CD1c-positive myeloid dendritic cell (primary cell): ENCODE data around the gene IP6K2.
"Not testable (repeated sequence)": the region's sequence is repeated elsewhere in the genome, so short reads cannot be mapped to it uniquely, and the experiment has no call there.

Experiments used
- DNase-seq: peaks from one replicate; pipeline ENCODE4 v3.0.0-alpha.2; 2016; ENCODE audit errors: extremely low spot score

IP6K2 gene

DNA sequence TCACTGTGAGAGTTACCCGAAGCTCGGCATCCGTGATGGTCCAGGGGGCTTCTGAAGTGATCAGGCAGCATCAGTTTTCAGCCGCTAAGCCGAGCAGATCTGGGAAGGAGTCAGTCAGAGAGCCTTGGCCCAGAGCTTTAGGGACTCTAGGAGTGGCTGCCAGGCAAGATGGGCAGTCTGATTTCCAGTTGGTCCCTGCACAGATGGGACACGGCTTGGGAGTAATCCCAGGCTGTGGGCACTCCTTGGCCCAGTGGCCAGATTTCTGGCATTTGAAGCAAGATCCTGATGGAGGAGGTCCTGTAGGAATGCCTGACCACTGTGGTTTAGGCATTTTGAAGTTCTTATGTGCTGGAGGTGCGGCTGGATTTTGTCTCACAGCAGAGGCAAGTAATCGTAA is 10.5 kb upstream of the IP6K2 start:
- DNase-seq, result no peak

DNA sequence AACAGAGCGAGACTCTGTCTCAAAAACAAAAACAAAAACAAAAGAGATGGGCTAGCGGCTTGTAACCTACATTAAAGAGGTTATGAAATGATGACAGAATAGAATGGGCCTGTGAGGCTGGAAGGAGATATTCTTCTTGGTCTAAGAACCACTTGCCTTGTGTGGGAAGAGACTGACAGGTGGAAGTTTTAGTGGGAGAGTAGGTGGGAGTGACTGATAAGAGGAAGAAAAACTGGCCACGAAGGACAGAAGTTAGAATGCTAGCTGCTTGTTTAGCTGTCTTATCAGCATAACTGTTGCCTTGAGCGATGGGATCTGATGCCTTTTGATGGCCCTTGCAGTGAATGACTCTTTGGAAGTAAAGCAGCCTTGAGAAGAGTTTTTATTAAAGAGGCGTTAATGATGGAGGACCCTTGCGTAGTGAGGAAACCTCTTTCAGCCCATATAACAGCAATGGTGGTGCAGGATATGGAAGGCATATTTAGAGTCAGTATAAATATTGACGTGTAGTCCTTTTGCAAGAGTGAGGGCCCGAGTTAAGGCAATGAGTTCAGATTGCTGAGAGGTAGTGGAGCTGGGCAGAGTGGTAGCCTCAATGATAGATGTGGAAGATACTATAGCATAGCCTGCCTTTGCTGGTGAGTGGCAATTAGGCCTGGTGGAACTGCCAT is 8.3 kb upstream of the IP6K2 start:
- not testable (repeated sequence) for DNase-seq

- DNase-seq, result no peak
These were observed 6.7 kb upstream of the IP6K2 start for GRCh38 chr3:48723725-48724124.

DNA sequence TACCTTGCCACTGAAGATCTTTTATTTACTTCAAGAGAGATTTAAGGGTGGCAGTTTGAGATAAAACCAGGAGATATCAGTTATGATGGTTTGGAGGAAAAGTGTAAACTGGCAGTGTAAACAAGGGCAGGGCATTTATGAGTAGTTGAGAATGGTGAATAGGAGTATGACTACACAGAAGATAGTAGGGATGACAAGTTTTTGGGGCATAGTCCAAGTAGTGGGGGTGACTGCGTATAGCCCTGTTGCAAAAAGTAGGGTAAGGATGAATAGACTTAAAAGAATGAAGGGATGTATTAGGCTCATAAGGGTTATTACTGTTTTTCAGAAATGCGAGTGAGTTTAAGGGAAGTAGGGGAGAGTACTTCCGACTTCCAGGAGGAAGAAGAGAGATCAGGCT is 6.3 kb upstream of the IP6K2 start:
- not testable (repeated sequence) for DNase-seq

DNA sequence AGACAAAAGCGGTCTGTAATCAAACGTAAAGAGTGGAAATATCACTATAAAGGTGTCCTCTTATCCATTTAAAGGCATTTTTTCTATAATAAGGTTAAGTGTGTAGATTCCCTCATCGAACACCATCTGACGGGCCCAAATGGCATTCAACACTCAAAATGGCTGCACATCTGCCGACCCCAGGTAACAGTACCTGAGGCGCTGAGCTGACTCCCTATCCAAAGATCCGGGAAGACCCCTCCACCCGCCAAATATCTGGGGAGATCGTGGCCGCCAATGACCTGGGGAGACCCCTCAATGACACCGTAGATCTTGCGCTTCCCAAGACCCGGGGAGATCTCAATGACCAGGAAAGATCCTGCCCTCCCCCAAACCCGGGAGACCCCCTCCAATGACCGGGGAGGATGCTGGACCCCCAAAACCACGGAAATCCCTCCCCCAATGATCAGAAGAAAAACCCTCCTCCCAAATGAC is 476 bp downstream of the IP6K2 start:
- no peak for DNase-seq

- no peak for DNase-seq
These were observed 1.7 kb downstream of the IP6K2 start for GRCh38 chr3:48715174-48715800.

- no peak for DNase-seq
These were observed 5.3 kb downstream of the IP6K2 start for GRCh38 chr3:48711727-48712126.

- no peak for DNase-seq
These were observed 8.0 kb downstream of the IP6K2 start for GRCh38 chr3:48709051-48709461.

DNA sequence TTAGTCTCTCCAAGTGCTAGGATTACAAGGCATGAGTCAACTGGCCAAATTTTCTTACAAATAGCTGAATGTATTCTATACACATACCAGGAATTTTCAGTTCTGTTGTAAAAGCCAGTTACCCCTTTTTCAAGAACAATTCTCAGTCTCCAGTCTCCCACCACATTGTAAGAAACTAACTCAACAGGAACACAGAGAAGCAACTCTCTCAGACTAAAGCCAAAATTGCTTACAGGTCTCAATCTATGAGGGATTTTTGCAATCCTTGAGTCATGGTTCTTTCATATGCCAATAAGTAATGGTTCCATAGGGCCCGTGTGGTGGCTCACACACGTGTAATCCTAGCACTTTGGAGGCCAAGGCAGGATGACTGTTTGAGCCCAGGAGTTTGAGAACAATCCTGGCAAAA is 8.5 kb downstream of the IP6K2 start:
- DNase-seq, result peak; percentile 10

- DNase-seq, result no peak
These were observed 9.9 kb downstream of the IP6K2 start for GRCh38 chr3:48707157-48707556.

DNA sequence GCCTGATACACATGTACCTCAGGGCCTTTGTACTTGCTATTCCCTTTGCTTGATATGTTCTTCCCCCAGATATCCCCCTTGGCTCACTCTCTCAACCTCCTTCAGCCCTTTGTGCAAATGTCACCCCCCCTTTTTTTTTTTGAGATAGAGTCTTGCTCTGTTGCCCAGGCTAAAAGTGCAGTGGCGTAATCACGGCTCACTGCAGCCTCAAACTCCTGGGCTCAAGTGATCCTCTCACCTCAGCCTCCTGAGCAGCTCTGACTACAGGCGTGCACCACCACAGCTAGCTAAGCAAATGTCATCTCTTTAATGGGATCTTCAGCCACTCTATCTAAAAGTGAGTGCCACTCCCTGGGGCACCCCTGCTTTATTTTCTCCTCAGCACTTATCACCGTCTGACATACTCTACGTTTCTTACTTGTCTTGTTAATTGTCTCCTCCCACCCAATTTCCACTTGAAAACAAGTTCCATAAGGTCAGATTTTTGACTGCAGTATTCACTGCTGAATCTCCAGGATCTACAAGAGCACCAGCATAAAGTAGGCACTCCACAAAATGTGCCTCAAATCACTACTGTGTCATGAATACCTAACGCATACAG is 14.6 kb downstream of the IP6K2 start:
- DNase-seq, result no peak

DNA sequence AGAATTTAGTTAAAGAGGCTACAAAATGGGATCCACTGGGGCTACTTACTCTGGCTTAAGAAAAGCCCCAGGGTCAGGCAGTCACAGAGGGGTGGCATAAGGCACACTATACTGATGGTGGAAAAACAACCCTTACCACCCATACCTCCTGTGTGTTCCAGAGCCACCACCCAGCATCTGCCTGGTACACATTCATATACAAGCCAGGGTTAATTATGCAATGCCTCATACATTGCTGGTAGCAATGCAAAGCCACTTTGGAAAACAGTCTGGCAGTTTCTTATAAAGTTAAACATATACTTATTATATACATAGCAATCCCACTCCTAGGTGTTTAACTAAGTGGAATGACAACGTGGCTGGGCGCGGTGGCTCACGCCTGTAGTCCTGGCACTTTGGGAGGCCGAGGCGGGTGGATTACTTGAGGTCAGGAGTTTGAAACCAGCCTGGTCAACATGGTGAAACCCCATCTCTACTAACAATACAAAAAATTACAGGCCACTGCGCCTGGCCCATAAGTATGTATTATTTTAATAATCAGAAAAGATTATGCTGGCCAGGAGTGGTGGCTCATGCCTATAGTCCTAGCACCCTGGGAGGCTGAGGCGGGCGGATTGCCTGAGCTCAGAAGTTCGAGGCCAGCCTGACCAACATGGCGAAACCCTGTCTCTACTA is 16.2 kb downstream of the IP6K2 start:
- DNase-seq, result no peak

DNA sequence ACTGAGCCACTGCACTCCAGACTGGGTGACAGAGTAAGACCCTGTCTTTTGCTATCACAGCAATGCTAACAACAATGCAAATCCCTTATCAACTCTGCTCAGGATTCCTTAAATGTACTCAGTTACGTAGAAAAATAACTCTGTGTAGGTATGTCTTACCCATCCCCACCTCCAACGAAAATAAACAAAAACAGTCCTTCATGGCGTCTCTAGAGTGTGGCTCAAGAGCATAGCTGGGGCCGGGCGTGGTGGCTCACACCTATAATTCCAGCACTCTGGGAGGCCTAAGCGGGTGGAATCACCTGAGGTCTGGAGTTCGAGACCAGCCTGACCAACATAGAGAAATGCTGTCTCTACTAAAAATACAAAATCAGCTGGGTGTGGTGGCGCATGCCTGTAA is 18.1 kb downstream of the IP6K2 start:
- DNase-seq, result no peak

DNA sequence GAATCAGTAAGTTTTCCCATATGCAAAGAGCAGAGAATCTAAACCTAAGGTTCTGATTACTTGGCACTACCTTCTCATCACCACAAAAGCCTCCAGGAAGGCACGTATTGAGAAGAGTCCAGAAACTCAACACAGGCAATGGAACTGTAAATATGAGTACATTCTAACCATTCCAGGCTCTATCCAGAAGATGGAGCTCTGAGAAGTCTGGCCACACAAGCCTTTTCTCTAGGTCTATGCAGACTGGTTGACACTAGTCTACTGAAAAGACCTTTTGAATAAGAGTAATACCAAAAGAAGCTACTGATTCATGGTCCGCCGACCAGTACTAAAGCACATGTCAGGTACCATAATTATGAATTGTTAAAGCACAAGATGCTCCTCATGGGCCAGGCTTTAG is 19.1 kb downstream of the IP6K2 start:
- no peak for DNase-seq

DNA sequence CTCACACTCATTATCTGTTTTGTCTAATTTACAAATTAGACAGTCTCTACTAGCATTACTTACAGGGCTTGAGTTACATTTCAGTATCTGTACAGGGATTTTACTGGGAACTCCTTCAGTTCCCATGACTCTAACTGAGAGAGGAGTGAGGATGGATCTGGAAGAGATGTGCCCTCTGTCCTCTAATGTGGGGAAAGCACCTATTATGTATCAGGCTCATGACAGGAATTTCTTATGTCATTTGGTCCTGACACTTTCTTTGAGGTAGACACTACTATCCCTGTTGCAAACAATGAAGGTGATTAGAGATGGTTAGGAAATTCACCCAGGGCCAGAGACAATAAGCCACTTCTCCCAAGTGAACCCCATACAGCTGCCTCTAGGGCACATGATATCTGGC is 20.4 kb downstream of the IP6K2 start:
- no peak for DNase-seq

- DNase-seq, result no peak
These were observed 20.9 kb downstream of the IP6K2 start for GRCh38 chr3:48696156-48696555.

DNA sequence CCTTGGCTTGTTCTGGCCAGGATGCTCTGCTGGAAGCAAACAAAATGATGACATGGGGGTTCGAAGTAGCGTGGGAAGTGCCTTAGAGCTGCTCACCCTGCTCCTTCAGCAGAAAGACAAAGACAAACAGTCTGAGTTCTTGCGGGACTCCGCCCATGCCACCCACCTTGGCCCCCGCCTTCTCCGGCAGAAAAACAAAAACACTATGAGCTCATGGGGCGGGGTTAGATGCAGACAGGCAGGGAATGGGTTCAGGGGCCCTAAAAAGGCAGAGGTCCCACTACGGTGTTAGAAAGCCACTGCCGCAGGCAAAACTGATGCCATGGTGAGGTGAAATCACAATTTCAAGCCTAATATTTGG is 21.6 kb downstream of the IP6K2 start:
- no peak for DNase-seq

DNA sequence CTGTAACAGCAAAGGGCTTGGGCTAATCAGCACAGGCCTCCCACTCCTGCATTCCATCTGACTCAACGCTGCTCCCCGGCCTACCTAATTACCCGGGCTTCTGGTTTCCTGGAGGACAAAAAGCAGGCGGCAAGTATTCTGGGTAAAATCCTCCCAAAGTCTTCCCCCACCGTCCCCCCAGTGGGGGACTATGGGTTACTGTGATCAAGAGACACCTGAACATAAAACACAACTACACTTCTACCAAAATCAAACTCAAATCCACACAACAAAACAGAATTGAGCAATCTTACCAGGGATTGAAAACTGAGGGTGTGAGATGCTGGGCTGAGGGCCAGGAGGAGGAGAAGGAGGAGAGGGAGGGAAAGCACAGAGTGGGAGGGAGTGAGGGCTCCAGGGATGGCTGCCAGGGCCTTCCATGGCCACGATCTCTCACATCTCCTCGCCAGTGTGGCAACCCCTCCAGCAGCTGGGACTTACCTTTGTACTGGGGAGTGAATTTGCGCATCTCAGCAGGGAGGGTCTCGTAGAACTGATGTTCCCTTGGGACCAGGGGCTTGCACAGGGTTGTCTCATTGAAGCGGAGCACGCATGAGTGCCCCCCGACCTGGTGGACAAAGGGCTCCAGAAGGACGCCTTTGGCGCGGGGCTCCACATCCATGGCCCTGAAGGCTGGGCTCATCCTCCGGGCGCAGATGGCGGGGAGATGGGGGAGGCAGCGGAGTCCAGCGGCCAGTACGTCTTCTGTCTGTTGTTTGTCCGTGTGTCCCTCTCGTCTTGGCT is 22.2 kb downstream of the IP6K2 start:
- DNase-seq, result no peak

DNA sequence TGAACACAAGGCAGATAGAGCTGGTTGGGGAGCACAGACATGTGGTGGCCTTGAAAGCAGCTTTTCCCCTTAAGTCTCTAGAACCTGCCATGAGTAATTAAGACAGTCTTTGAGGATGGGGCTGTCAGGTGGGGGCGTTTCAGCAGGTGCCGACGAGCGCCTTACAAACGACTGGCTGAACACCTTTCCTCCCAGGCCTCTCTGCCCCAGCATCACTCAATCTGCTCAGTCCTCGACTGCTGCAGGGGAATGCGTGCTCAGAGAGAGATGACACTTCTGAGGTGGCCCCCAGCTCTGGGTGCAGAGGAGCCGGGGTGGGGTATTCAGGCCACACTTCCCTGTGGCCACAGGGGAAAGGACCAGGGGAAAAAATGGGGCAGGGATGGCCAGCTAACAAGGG is 23.2 kb downstream of the IP6K2 start:
- DNase-seq, result no peak

DNA sequence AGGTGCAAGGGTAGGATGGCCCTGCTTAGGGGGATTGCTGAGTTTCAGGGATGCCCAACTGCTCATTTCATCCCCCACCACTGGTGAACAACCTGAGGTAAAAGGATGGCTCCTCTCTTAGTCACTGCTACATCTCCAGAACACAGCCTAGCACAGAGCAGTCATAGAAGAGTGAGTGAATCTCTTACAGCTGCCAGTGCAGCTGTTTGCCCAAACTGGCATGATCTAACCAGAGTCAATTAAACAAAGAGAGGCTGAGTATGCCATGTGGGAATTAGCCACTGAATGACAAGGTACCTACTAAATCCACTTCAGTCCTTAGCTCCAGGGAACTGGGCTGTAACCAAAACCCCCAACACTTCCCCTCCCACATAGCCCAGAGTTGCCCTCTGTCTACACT is 24.5 kb downstream of the IP6K2 start:
- no peak for DNase-seq

- no peak for DNase-seq
These were observed 26.1 kb downstream of the IP6K2 start for GRCh38 chr3:48690846-48691458.

DNA sequence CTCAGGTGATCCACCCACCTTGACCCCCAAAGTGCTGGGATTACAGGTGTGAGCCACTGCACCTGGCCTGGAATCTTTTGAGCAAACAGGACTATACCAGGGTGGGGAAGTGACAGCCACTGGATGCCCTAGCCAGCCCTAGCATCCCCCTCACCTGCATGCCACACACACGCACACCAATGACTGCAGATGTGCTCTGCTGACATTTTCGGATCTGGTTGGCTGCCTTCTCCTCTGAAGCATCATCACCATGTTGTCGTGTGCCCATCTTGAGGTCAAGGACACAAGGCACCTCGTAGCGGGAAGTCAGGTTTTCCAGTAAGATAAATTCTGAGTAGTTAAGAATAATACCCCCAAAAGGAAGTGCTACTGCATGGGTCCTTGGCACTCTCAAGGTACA is 27.6 kb downstream of the IP6K2 start:
- DNase-seq, result no peak
